Stimulated activated CD8-positive, alpha-beta memory T cell treated with anti-CD3 and anti-CD28 coated beads, Interleukin-15, amount 100 ng/mL, for 4 hours (primary cell): ENCODE data around the gene CLEC16A.

ENCODE experiments used
- DNase-seq, 2 donors: peaks; one replicate each; pipeline ENCODE4 v3.0.0-alpha.2; 2020; ENCODE audit warnings: low read depth in 2 of 2

The CLEC16A gene

DNA sequence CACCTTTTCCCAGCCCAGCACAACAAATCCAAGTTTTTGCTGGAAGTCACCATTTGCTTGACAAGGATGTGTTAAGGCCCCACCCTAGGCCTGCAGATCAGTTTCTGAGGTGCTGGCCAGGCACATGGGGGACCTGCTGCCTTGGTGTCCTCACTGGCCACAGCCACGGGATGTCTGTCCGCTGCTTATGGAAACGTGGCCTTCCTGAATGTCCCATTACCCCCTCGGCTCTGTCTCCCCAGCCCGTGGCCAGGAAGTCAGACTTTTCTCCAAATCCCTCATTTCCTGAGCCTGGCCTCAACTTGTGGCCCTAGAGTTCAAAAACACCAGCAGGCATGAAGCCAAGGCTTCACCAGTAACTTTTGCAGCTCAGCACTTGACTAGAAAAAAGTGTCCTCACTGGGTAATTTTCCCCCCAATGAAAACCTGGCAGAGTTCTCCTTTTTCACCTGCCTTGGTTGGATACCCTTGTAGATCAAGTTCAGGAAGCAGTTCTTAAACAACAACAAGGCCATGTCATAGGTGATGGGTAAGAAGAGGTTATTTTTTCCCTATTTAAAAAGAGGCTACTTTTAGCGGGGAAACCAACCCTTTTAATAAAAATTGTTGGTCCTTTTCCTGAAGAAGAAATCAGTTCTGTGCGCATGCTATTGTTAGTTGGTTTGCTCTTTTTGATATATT is 230.9 kb downstream of the CLEC16A start:
- no peak for DNase-seq

GRCh38 chr16:11175787-11176341 is 231.5 kb downstream of the CLEC16A start:
- DNase-seq = peak in 1 of 2 donors; percentile 5

DNA sequence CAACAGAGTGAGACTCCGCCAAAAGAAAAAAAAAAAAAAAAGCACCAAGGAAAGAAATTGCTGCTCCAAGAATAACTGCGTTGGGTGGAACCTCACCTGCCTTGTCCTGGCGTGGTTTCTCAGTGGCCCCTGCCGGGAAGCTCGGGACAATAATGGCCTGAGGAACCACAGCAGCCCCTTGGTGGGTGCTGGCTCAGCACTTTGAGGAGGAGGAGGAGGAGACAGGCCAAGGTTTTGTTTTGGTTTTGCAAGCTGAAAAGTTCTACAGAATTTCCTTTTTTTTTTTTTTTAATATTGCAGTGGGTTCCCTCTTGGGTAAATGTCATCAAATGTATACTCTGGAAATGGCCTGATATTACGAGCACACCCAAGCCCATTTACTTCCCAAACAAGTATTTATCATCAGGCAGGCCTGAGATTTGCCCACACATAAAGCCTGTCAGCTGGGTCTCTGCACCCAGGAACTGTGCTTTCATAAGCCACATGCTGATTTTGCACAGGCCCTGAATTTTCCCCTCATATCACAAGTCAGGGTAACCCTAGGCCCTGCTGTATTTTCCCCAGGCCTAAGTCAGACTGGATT is 233.3 kb downstream of the CLEC16A start:
- DNase-seq = no peak

- no peak for DNase-seq
Observed at GRCh38 chr16:11178424-11178823, 234.1 kb downstream of the CLEC16A start.

GRCh38 chr16:11179574-11179973 is 235.2 kb downstream of the CLEC16A start:
- DNase-seq = no peak

- DNase-seq = no peak
Observed at GRCh38 chr16:11180489-11180888, 236.1 kb downstream of the CLEC16A start.

- DNase-seq = no peak
Observed at GRCh38 chr16:11181242-11181898, 237.0 kb downstream of the CLEC16A start.

DNA sequence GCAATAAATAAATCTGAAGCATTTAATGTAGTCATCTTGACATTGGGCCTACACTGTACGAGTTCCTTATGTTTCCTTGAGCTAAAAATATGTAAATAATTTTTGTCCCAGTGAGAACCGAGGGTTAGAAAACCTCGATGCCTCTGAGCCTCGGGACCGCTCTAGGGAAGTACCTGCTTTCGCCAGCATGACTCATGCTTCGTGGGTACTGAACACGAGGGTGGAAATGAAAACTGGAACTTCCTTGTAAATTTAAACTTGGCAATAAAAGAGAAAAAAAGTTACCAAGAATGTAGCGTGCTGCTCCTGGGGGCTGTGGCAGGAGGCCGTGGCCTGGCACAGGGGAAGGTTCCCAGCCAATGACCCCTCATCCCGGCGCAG is 237.5 kb downstream of the CLEC16A start:
- DNase-seq = no peak

DNA sequence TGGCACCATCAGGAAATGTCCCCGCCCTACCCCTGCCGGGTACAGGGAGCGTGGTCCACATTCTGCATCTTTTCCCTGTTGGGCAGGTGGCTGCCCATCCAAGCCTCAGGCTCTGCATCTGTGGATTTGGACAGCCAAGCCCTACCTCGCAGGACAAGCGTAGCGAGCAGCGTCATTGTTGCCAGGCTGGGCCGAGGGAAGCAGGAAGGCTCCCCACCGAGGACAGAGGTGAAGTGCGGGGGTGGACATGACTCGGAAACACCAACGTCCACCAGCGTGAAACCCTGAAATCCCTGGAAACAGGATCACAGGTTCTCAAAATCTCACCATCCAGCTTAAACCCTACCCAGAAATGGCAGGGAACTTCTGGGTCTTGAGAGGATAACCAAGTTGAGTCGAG is 238.0 kb downstream of the CLEC16A start:
- DNase-seq = no peak

DNA sequence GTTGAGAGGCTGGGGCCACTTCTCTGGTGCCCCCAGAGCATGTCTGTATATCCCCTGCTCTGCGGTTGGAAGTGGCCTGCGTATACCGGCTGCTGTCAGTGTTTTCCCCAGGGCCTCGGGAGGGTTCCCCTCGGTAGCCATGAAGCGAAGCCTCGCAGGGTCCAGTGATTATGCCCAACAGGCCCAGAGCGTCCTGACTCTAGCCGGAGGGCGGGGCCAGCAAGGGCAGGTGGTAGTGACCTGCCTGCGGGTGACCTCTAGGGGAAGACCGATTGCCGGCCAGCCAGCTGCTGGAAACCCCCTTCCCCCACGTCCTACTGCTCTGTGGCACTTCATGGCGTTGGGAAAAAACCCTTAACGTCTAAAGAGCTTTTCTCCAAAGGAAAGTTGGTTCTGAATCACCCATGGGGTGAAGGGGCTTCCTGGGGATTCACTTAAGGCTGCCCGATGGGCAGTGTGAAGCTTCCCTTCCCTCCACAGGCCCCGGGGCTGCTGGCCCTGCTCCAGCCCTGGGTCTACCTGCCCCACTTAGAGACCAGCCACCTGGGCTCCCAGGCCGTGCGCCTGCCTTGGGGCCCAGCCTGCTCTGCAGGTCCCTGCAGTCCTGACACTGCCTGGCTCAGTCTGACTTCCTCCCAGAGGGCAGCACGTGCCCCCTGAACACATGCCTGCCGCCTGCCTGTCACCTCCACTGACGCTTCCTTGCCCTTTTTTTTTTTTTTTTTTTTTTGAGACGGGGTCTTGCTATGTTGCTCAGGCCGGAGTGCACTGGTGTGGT is 238.9 kb downstream of the CLEC16A start:
- no peak for DNase-seq

DNA sequence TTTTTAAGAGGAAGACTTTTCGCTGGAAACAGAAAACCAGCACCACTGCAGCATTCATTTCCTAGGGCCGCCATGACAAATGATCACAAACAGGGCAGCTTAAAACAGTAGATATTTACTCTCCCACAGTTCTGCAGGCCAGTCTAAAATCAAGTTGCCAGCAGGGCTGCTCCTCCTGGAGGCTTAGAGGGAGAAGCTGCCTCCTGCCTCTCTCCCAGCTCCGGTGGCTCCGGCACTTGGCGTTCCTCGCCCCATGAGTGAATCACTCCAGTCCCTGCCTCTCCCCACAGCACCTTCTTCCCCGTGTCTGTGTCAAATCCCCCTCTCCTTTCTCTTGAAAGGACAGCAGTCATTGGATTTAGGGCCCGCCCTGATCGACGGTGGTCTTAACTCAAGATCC is 239.6 kb downstream of the CLEC16A start:
- no peak for DNase-seq

DNA sequence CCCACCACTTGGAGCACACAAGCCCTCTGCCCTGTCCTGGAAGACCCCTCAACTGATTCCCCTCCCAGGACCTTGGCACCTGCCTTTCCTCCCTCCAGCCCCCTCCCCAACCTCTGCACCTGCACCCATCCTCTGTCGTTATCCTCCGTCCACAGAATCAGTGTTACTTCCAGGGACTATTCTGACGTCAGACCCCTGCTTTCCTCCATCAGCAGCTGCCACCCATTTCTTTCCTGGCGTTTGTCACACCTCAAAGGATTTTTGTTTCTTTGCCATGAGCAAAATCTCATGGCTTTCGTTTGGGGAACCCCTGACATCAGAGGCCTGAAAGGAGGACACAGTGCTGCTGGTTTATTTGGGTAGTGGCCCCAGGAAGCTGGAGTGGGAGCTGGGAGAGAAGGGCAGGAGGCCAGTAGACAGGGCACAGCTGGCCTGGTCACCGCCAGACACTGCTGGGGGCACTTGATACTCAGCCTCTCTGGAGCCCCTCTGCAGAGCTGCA is 243.2 kb downstream of the CLEC16A start:
- no peak for DNase-seq

DNA sequence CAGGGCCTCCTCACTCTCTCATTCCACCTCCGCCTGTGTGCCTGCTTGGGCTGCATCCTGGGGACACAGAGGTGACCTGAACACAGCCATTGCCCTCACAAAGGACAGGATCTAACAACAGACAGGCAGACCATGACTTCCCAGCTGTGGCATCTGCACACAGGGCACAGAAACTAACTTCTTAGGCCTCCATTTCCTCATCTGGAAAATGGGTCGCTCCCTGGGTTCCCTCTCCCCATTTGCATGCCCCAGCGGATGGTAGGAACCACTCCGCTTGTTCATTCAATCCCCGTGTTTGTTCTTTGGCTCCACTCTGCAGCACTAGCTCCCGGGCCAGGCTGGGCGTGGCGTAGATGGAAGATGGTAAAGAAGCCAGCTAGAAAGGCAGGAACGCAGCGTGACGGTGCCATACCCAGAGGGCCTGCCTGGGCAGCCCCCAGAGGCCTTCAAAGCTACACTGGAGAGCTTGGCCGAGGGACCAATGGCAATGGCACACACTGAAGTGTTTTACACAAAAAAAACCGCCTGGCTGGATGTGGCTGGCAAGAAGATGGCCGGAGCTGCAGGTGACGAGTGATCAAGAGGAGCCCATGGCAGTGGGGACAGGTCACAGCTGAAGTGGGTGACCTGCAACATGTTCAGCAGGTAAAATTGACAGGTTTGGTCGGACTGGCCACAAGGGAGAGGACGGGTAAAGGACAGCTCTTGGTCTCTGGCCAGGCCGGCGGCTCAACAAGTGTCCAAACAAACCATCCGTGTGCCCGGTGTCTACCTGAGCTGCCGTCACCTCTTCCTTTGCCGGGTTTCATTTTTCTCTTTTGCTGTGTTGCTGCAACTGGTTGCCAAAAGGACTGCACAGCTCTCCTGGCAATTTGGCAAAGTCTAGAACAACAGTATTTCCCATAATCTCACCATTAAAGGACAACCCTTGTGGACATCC is 244.7 kb downstream of the CLEC16A start:
- DNase-seq = no peak

DNA sequence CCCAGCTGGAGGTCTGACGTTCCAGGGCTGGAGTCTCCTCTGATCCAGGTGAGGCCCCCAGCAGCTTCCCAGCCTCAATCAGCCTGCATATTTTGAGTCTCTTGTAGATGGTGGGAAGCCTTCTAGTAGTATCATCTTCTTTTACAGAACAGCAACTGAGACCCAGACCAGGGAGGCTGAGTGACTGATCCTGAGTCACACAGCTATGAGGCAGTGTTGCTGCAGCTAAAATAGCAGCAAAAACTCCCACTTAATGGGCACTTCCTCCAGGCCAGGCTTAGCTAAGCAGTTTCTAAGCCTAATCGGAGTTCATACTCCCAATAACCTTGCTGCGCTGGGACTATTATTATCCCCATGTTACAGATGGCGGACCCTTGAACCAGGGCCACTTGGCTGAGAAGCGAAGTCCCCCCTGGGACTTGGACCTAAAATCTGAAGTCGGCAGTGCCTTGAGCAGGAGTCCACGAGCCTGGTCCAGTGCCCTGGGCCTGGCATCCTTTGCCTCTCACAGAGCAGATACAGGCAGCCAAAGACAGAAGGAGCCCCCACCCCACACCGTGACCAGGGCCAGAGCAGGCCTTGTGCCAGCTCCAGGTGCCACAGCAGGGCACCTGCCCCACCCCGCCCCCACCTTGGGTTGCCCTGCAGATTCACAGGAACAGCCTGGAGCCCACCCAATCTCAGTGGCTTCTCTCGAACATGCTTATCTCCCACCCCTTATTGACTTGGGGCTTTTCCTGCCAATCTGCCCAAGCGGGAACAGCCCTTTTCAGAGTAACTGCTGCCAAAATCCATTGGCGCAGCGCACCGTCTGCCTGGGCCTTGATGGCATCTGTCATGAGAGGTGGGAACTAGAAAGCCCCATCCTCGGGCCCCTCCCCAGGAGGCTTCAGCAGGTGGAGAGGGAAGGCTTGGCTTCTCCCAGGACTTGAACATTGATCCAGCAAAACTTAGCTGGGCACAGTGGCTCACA is 246.5 kb downstream of the CLEC16A start:
- DNase-seq = no peak

DNA sequence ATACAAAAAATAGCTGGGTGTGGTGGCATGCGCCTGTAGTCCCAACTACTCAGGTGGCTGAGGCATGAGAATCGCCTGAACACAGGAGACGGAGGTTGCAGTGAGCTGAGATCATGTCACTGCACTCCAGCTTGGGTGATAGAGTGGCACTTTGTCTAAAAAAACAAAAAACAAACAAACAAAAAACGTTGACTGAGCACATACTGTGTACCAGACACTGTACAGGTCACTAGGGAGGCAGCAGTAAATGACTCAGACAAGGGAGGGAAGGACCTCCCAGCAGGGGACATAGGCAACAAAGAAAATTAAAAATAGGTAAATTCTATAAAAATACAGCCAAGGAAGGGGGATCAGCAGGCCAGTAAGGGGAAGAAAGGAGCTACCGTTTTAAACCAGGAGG is 247.3 kb downstream of the CLEC16A start:
- no peak for DNase-seq

DNA sequence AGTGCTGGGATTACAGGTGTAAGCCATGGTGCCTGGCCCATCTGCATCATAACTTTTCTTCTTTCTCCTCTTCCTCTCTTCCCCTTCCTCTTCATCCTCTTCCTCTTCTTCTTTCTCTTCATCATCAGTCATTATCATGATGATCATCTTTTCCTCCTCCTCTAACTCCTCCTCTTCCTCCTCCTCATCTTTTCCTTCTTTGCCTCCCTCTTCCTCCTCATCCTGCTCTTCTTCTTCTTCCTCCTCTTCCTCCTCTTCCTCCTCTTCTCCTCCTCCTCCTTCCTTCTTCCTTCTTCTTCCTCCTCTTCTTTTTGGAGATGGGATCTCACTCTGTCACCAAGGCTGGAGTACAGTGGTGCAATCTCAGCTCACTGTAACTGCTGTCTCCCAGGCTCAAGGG is 249.1 kb downstream of the CLEC16A start:
- no peak for DNase-seq

DNA sequence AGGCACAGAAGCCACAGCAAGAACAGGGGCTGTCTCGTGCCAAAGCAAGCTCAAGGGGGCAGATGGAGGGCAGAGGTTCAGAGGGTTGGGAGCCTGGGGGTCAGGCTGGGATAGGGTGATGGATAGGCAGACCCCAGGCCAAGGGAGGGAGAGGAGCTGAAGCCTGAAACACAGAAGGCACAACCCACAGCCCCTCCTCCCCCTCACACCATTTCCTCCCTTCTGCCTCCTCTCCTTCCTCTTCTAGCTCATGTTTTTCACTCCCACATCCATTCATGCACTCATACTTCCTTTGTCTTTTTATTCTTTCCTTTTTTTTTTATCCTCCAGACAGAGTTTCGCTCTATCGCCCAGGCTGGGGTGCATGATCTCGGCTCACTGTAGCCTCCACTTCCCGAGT is 250.5 kb downstream of the CLEC16A start:
- no peak for DNase-seq

DNA sequence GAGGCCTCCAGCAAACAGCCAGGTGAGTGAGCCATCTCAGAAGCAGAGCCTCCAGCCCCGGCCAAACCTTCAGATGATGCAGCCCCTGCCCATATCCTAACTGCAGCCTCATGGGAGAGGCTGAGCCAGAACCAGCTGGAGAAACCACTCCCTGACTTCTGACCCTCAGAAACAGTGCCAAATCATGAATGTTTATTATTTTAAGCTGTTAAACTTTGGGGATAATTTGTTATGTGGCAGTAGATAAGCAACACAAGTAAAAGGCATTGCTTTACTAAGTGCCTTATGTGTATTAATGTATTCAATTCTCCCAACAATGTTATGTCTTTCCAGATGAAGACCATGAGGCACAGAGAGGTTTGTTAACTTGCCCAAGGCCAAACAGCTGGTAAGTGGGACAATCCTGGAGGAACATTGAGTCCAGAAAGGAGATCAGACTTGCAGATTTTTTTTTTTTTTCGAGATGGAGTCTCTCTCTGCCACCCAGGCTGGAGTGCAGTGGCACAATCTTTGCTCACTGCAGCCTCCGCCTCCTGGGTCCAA is 252.0 kb downstream of the CLEC16A start:
- DNase-seq = no peak

GRCh38 chr16:11198375-11198774 is 254.0 kb downstream of the CLEC16A start:
- no peak for DNase-seq
